NCI-H1417 treated with DMSO at 0.1 percent for 48 hours (cell line): ENCODE measurements around the gene MUCL3.
"Not testable (repeated sequence)": the region's sequence is repeated elsewhere in the genome, so short reads cannot be mapped to it uniquely, and the experiment has no call there.

ENCODE experiments used
- DNase-seq: peaks from one replicate; lab custom pipeline; 2025; lab: John Stamatoyannopoulos, UW

The MUCL3 gene, protein sequence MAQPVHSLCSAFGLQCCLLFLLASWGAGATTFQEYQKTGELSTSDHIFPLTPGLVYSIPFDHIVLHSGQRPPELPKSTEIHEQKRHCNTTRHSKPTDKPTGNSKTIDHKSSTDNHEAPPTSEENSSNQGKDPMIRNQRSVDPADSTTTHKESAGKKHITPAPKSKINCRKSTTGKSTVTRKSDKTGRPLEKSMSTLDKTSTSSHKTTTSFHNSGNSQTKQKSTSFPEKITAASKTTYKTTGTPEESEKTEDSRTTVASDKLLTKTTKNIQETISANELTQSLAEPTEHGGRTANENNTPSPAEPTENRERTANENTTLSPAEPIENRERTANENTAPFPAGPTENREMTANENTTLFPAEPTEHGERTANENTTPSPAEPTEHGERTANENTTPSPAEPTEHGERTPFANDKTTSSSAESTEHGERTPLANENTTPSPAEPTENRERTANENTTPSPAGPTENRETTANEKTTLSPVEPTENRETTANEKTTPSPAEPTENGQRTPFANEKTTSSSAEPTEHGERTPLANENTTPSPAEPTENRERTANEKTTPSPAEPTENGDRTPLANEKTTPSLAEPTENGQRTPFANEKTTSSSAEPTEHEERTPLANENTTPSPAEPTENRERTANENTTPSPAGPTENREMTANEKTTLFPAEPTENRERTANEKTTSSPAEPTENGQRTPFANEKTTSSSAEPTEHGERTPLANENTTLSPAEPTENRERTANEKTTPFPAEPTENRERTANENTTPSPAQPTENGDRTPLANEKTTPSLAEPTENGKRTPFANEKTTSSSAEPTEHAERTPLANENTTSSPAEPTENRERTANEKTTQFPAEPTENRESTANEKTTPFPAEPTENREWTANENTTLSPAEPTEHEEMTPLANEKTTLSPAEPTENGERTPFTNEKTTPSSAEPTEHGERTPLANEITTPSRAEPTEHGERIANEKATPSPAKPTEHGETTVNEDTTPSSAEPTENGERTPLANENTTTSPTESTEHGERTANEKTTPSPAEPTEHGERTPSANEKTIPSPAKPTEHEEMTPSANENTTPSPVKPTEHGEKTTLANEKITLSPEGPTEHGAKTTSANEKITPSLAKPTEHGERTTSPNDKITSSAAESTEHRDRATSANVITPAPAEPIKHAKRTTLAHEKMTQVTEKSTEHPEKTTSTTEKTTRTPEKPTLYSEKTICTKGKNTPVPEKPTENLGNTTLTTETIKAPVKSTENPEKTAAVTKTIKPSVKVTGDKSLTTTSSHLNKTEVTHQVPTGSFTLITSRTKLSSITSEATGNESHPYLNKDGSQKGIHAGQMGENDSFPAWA (N-terminal part only)

DNA sequence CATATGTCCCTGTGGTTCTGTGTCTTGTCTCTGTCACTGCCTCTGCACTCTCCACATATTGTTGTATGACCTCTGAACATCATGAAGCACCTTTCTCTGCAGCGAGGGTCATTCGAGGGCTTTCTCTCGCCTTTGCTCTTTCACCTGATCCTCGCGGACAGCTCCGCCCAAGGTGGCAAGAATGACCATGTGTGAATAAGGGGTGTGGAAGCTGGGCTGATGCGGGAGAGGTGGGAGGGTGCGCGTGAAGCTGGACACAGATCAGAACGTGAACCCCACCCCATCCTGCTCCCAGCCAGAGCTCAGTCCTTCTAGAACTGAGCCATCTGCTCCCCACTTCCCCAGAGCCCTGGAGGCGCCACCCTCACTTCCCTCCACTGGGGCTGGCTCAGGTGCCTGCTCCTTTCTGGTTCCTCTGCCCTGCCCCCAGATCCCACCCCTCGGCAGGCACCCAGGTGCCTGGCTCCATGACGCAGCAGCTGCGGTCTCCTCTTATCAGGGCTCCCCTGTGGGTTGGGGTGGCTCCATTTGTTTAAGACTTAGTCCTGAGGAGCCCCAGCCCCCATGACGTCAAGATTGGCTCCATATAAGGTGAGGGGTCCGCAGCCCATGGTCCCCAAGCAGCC, at the start of gene MUCL3:
TSS of gene MUCL3 (plus strand) at position 613 of the 626 bp plus-strand sequence. CDS start 27 bp downstream, outside the sequence.
- no peak for DNase-seq

GRCh38 chr6:30891450-30891723, 49.4 kb upstream of the MUCL3 start:
- DNase-seq = no peak

DNA sequence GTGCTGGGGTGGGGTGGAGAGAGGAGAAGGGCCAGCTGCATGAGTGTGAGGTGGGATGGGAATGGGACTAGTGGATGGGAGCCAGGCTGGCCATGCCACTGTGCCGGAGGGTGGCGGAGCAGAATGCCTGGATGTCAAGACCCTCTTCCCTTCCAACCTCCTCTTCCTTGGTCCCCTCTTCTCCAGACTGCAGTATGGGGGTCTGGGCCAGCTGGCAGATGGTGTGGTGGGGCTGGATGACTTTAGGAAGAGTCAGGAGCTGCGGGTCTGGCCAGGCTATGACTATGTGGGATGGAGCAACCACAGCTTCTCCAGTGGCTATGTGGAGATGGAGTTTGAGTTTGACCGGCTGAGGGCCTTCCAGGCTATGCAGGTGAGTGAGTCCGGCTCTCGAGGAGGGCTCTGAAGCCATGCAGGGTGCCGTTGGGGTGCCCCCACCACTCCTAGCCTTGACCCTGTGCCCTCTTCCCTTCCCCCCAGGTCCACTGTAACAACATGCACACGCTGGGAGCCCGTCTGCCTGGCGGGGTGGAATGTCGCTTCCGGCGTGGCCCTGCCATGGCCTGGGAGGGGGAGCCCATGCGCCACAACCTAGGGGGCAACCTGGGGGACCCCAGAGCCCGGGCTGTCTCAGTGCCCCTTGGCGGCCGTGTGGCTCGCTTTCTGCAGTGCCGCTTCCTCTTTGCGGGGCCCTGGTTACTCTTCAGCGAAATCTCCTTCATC, 48.8 kb upstream of the MUCL3 start:
- no peak for DNase-seq

DNA sequence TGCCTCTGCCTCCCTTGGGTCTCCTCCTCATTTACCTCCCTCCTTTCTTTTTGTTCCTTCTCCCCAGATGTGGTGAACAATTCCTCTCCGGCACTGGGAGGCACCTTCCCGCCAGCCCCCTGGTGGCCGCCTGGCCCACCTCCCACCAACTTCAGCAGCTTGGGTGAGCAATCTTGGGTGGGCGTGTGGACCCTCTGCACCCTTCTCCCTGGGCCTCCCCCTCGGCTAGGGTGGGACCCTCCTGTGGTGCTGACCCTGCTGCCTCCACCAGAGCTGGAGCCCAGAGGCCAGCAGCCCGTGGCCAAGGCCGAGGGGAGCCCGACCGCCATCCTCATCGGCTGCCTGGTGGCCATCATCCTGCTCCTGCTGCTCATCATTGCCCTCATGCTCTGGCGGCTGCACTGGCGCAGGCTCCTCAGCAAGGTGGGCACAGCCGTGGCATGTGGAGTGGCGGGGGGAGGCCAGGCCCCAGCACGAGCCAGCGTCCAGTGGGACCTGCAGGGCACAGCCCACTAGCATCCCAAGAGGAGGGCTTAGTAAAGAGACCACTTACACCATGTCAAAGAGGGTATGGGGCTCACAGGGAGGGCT, 47.7 kb upstream of the MUCL3 start:
- no peak for DNase-seq

- DNase-seq = no peak
These were observed 47.1 kb upstream of the MUCL3 start for GRCh38 chr6:30893666-30894065.

GRCh38 chr6:30894381-30894780, 46.4 kb upstream of the MUCL3 start:
- DNase-seq = no peak

GRCh38 chr6:30894935-30895334, 45.8 kb upstream of the MUCL3 start:
- no peak for DNase-seq

DNA sequence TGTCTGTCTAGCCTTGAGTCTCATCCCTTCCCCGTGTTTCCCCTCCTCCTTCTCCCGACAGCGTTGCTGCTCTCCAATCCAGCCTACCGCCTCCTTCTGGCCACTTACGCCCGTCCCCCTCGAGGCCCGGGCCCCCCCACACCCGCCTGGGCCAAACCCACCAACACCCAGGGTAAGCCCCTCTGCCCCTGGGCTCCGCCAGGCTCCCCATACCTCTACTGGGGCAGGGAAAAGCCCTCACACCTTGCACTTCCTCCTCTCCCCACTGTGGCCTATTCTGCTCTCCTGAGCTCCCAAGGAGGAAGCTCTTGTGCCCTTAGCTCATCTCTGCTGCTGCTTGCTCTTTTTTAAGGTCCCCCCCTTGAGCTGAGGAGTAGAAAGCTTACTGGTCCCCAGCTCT, 45.4 kb upstream of the MUCL3 start:
- DNase-seq = no peak

GRCh38 chr6:30896541-30896940, 44.2 kb upstream of the MUCL3 start:
- DNase-seq = no peak

GRCh38 chr6:30897882-30898281, 42.9 kb upstream of the MUCL3 start:
- no peak for DNase-seq

DNA sequence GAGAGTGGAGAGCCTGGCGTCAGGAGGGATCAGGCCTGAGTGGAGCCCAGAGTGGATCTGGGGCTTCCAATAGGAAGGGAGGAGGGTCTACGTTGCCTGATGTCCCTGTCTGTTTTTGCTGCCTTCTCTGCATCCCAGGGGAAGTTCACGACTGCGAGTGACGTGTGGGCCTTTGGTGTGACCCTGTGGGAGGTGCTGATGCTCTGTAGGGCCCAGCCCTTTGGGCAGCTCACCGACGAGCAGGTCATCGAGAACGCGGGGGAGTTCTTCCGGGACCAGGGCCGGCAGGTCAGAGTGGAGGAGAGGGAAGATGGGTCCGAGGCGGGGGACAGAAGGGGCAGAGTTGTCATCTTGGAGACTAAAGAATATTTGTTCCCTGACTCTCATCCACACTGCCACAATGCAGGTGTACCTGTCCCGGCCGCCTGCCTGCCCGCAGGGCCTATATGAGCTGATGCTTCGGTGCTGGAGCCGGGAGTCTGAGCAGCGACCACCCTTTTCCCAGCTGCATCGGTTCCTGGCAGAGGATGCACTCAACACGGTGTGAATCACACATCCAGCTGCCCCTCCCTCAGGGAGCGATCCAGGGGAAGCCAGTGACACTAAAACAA, 41.9 kb upstream of the MUCL3 start:
- DNase-seq = no peak

GRCh38 chr6:30900863-30901417, 39.8 kb upstream of the MUCL3 start:
- DNase-seq = no peak

- no peak for DNase-seq
These were observed 39.3 kb upstream of the MUCL3 start for GRCh38 chr6:30901436-30901835.

- not testable (repeated sequence) for DNase-seq
These were observed 38.6 kb upstream of the MUCL3 start for GRCh38 chr6:30902196-30902595.

DNA sequence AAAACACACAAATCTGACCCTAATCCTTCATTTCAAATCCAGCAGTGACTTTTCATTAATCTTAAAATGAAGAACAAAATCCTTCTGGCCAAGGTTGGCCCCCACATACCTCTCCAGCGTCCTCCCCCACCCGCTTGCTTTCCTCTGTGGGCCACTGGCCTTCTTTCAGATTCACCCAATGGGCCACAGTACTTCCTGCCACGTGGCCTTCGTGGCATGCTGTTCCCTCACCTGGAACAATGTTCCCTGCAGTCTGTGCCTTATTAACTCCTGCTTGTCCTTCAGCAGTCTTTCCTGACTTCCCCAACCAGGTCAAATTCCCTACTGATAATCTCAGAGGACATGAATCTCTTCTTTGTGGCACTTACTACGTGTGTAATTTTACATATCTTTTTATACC, 38.1 kb upstream of the MUCL3 start:
- no peak for DNase-seq

DNA sequence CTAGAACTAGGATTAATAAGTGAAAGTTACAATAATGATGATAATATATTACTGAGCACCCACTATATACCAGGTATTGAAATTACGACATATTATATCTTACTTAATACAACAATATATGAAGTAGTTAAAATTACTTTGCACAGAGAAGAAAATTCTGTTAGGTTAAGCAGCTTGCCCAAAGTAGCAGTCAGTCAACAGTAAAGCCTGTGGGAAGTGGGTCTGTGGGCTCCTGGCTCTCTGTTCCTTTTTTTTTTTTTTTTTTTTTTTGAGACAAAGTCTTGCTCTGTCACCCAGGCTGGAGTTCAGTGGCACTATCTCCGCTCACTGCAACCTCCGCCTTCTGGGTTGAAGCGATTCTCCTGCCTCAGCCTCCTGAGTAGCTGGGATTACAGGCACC, 37.5 kb upstream of the MUCL3 start:
- DNase-seq = no peak

DNA sequence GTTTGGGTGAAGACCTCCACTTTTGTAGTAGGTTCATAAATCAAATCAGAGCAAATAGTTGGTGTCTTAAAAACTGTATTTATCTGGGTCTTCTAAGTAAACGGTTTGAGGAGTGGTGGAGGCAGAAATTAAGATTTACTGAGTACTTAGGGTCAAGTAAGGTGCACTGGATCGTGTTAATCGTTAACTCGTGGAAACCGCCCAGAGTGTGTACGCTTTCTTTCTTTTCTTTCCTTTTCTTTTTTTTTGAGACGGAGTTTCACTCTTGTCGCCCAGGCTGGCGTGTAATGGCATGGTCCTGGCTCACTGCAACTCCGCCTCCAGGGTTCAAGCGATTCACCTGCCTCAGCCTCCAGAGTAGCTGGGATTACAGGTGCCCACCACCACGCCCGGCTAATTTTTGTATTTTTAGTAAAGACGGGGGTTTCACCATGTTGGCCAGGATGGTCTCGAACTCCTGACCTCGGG, 33.4 kb upstream of the MUCL3 start:
- DNase-seq = not testable (repeated sequence)

GRCh38 chr6:30907758-30908591, 32.8 kb upstream of the MUCL3 start, which contains the start of gene GTF2H4:
Gene GTF2H4 (plus strand): TSS chr6:30908207.
- peak; percentile 90 for DNase-seq

DNA sequence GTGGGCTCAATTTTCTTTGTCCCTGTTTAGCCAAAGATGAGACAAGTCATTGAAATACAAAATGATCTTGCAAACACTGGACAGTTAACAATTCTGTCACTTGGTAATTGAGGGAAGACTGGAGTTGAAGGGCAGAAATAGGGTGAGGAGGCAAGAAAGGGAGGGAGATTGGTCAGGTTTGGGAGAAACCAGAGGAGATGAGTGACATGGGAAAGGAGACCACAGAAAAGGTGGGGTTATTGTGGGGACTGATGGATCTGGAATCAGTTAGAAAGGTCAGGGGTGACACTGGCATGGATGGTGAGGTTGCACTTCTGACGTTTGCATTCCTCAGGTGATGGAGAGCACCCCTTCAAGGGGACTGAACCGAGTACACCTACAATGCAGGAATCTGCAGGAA, 32.1 kb upstream of the MUCL3 start:
- DNase-seq = no peak
